AG04449 (cell line): Measurements from ENCODE around the gene DCAF15.

Experiments
- CTCF ChIA-PET: fragments of 350-600 bp; formaldehyde crosslinking; extraction: SDS; loops from one replicate; lab custom pipeline; 2021; ENCODE audit warnings: antibody characterized with exemption; lab: Yijun Ruan, JAX
- POLR2A ChIA-PET: fragments of 400-600, 350-600 bp; formaldehyde crosslinking; extraction: SDS; loops from one replicate; lab custom pipeline; 2020; ENCODE audit warnings: antibody characterized with exemption, inconsistent platforms; lab: Yijun Ruan, JAX
- DNase-seq: peaks from one replicate; pipeline ENCODE4 v3.0.0-alpha.2; 2010; ENCODE audit warnings: low read depth, low spot score
- H3K4me3 ChIP-seq: 2 replicates; pipeline ENCODE4 v1.5.1; 2011; ENCODE audit warnings: low read depth, mild to moderate bottlenecking, control low read depth, low read length
- CTCF ChIP-seq: IDR thresholded peaks from one replicate; pipeline ENCODE4 v1.5.1; 2011; ENCODE audit warnings: mild to moderate bottlenecking, moderate library complexity, low read length, control low read depth, inconsistent platforms; ENCODE audit not compliant: insufficient read depth; ENCODE audit errors: missing control alignments

DCAF15 gene

DNA sequence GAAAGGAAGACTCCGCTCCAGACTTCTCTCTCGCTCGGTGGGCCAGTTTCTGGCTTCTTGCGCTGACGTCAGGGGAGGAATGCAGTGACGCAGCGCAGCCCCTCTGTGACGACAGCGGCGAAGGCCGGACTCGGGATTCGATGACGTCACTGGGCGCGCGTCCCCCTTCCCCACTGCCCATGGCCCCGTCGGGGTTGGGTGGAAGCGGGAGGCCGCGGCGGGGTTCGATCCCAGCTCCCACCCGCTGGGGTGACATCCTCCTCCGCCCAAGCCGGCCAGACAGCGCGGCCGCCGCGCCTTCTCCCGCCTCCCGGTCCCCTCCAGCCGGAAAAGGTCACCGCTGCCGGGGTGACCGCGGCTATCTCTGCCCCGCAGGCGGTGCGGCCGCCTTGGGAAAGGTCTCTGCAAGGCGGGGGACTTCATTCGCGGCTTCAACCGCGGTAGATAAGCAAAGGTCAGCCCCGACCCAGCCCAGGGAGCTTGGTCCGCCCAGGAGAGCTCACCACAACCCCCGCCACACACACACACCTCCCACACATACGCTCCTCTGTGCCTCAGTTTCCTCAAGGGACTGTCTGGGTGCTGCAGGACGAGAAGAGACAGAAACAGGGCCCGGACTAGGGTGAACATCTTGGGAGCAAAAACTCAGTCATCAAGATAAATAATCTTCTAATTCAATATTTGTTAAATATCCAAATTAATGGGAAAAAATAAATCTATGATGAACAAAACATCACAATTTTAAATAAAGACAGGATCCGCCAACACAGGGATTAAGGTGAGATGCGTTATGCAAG is 54.7 kb downstream of the DCAF15 start:
- CTCF ChIA-PET, result interaction anchor here (1.0 to 1.4 kb wide), 4 partner anchors 12 to 106 kb away, joined by 3 to 5 read pairs (median 4); partner anchors contain the start of gene IL27RA
- TF ChIP-seq CTCF, result no peak
- no peak for DNase-seq
- POLR2A ChIA-PET, result interaction anchor here (0.7 to 1.1 kb wide), 3 partner anchors 10 to 55 kb away, joined by 3 to 4 read pairs (median 4); partner anchors contain the start of genes DCAF15 and IL27RA
- peak overlapping the region; percentile 78 for H3K4me3 ChIP-seq
